IMR-90 (cell line): Measurements from ENCODE around the gene THOP1. TPM values are rescaled to one million over a fixed set of nuclear protein-coding genes. Genes with fewer than 3 reads are reported as not detected.

Experiments
- ATAC-seq: fragments of 200-7000 bp; cut with Tn5 transposase; 2 replicates; pipeline ENCODE4 v1.9.1; 2020; ENCODE audit warnings: low read depth, mild to moderate bottlenecking, moderate library complexity
- BruUV-seq: library from RNA; stranded (reverse); fragments of 400-500 nt; replicated peaks from 2 replicates; lab custom pipeline; 2021; lab: Mats Ljungman, UMichigan
- CTCF ChIA-PET: fragments of 300-600 bp; formaldehyde crosslinking; extraction: SDS; loops from one replicate; lab custom pipeline; 2021; ENCODE audit warnings: antibody characterized with exemption; lab: Yijun Ruan, JAX
- POLR2A ChIA-PET: fragments of 300-600 bp; sonication (Branson Sonifier 250); formaldehyde crosslinking; loops from one replicate; lab custom pipeline; 2022; ENCODE audit warnings: antibody characterized with exemption; ENCODE audit not compliant: unreplicated experiment; lab: Charles Lee
- DNase-seq: peaks from one replicate; pipeline ENCODE4 v3.0.0; 2013
- H2AFZ ChIP-seq: replicated peaks from 2 replicates; pipeline ENCODE3; 2013; ENCODE audit warnings: low read length, mild to moderate bottlenecking; ENCODE audit not compliant: poor library complexity
- H2AK5ac ChIP-seq: 2 replicates; pipeline ENCODE4 v1.6.1; 2013; ENCODE audit warnings: low read depth, low read length, inconsistent platforms
- H2AK9ac ChIP-seq: replicated peaks from 2 replicates; pipeline ENCODE3; 2013; ENCODE audit warnings: mild to moderate bottlenecking, low read depth, low read length, moderate library complexity; ENCODE audit not compliant: poor library complexity
- H2BK120ac ChIP-seq: 2 replicates; pipeline ENCODE4 v1.6.1; 2013; ENCODE audit warnings: low read depth, low read length, inconsistent platforms
- H2BK15ac ChIP-seq: 3 replicates; pipeline ENCODE4 v1.6.1; 2013; ENCODE audit warnings: low read depth, low read length, inconsistent platforms
- H2BK20ac ChIP-seq: 2 replicates; pipeline ENCODE4 v1.6.1; 2013; ENCODE audit warnings: low read depth, mild to moderate bottlenecking, inconsistent platforms, low read length, moderate library complexity
- H2BK5ac ChIP-seq: 2 replicates; pipeline ENCODE4 v1.6.1; 2013; ENCODE audit warnings: mild to moderate bottlenecking, low read depth, low read length, inconsistent platforms; ENCODE audit not compliant: poor library complexity, severe bottlenecking
- H3K14ac ChIP-seq: replicated peaks from 2 replicates; pipeline ENCODE4 v1.6.1; 2013; ENCODE audit warnings: low read depth, low read length, inconsistent platforms
- H3K18ac ChIP-seq: 2 replicates; pipeline ENCODE4 v1.6.1; 2013; ENCODE audit warnings: low read depth, low read length, control low read depth
- H3K23ac ChIP-seq: 2 replicates; pipeline ENCODE4 v1.6.1; 2013; ENCODE audit warnings: low read depth, low read length, inconsistent platforms
- H3K27ac ChIP-seq: 2 replicates; pipeline ENCODE4 v1.5.1; 2013; ENCODE audit warnings: mild to moderate bottlenecking, control low read depth, low read length; ENCODE audit not compliant: insufficient read depth
- H3K27me3 ChIP-seq: 2 replicates; pipeline ENCODE4 v1.6.1; 2013; ENCODE audit warnings: low read length; ENCODE audit not compliant: control insufficient read depth, insufficient read depth
- H3K36me3 ChIP-seq: 2 replicates; pipeline ENCODE4 v1.6.1; 2013; ENCODE audit warnings: low read length, mixed read lengths; ENCODE audit not compliant: control insufficient read depth, insufficient read depth
- H3K4ac ChIP-seq: 2 replicates; pipeline ENCODE4 v1.6.1; 2013; ENCODE audit warnings: low read depth, low read length, inconsistent platforms
- H3K4me1 ChIP-seq: 2 replicates; pipeline ENCODE4 v1.6.1; 2013; ENCODE audit warnings: low read length, mixed read lengths; ENCODE audit not compliant: control insufficient read depth, insufficient read depth
- H3K4me2 ChIP-seq: 2 replicates; pipeline ENCODE4 v1.6.1; 2013; ENCODE audit warnings: low read depth, mild to moderate bottlenecking, control low read depth, low read length, moderate library complexity
- H3K4me3 ChIP-seq: 2 replicates; pipeline ENCODE4 v1.5.1; 2013; ENCODE audit warnings: low read depth, mild to moderate bottlenecking, control low read depth, low read length, moderate library complexity; ENCODE audit not compliant: insufficient read depth
- H3K56ac ChIP-seq: 2 replicates; pipeline ENCODE4 v1.6.1; 2013; ENCODE audit warnings: low read length, inconsistent platforms; ENCODE audit not compliant: insufficient read depth; ENCODE audit errors: extremely low read depth
- H3K79me1 ChIP-seq, 2 experiments: 2 replicates each; pipeline ENCODE4 v1.6.1; 2013; ENCODE audit warnings: low read length in 2 of 2, inconsistent platforms in 1 of 2, low read depth in 1 of 2
- H3K9ac ChIP-seq: 2 replicates; pipeline ENCODE4 v1.6.1; 2013; ENCODE audit warnings: low read depth, low read length, control low read depth
- H3K9me1 ChIP-seq: 2 replicates; pipeline ENCODE4 v1.6.1; 2013; ENCODE audit warnings: low read length, inconsistent platforms; ENCODE audit not compliant: insufficient read depth
- H3K9me3 ChIP-seq: 2 replicates; pipeline ENCODE4 v1.6.1; 2013; ENCODE audit warnings: low read length; ENCODE audit not compliant: control insufficient read depth, insufficient read depth
- H4K20me1 ChIP-seq: 2 replicates; pipeline ENCODE4 v1.6.1; 2013; ENCODE audit warnings: low read length, inconsistent platforms; ENCODE audit not compliant: insufficient read depth
- H4K5ac ChIP-seq: 2 replicates; pipeline ENCODE4 v1.6.1; 2013; ENCODE audit warnings: mild to moderate bottlenecking, low read depth, low read length, control low read depth
- H4K8ac ChIP-seq, 2 experiments: 2 replicates each; pipeline ENCODE4 v1.6.1; 2013; ENCODE audit warnings: low read depth in 2 of 2, low read length in 2 of 2, control low read depth in 1 of 2, inconsistent platforms in 1 of 2
- H4K91ac ChIP-seq: 2 replicates; pipeline ENCODE4 v1.6.1; 2013; ENCODE audit warnings: low read depth, low read length, inconsistent platforms; ENCODE audit not compliant: insufficient read depth
- BHLHE40 ChIP-seq: fragments of 150-350 bp; IDR thresholded peaks from 2 replicates; pipeline ENCODE4 v1.6.1; 2016; ENCODE audit warnings: mild to moderate bottlenecking, low read depth, low read length
- CEBPB ChIP-seq: IDR thresholded peaks from 2 replicates; pipeline ENCODE4 v1.6.1; 2012; ENCODE audit warnings: low read depth, low read length, improper control_type of control experiment
- CHD1 ChIP-seq: IDR thresholded peaks from 2 replicates; pipeline ENCODE4 v1.6.1; 2012; ENCODE audit warnings: low read depth, low read length, improper control_type of control experiment
- CTCF ChIP-seq: conservative IDR thresholded peaks from 2 replicates; pipeline ENCODE4 v1.5.1; 2012; ENCODE audit warnings: mild to moderate bottlenecking, low read depth, low read length, improper control_type of control experiment
- ELK1 ChIP-seq: fragments of 150-350 bp; IDR thresholded peaks from 2 replicates; pipeline ENCODE4 v1.6.1; 2016; ENCODE audit warnings: low read depth, mild to moderate bottlenecking, low read length, moderate library complexity, borderline replicate concordance
- FOS ChIP-seq: fragments of 150-350 bp; IDR thresholded peaks from 2 replicates; pipeline ENCODE4 v1.6.1; 2016; ENCODE audit warnings: low read depth, low read length
- MAFK ChIP-seq: IDR thresholded peaks from 2 replicates; pipeline ENCODE4 v1.6.1; 2012; ENCODE audit warnings: low read depth, low read length, improper control_type of control experiment
- MAZ ChIP-seq: IDR thresholded peaks from 2 replicates; pipeline ENCODE4 v1.6.1; 2012; ENCODE audit warnings: low read depth, mild to moderate bottlenecking, low read length, improper control_type of control experiment, moderate library complexity, borderline replicate concordance
- MXI1 ChIP-seq: IDR thresholded peaks from 2 replicates; pipeline ENCODE4 v1.6.1; 2012; ENCODE audit warnings: low read depth, mild to moderate bottlenecking, low read length, moderate library complexity, borderline replicate concordance
- NFE2L2 ChIP-seq: fragments of 150-350 bp; IDR thresholded peaks from 2 replicates; pipeline ENCODE4 v1.6.1; 2016; ENCODE audit warnings: low read depth, mild to moderate bottlenecking, low read length
- POLR2A ChIP-seq: IDR thresholded peaks from 2 replicates; pipeline ENCODE4 v1.6.1; 2012; ENCODE audit warnings: mild to moderate bottlenecking, low read depth, low read length
- RAD21 ChIP-seq: IDR thresholded peaks from 2 replicates; pipeline ENCODE4 v1.6.1; 2012; ENCODE audit warnings: low read length, improper control_type of control experiment
- RCOR1 ChIP-seq: IDR thresholded peaks from 2 replicates; pipeline ENCODE4 v1.6.1; 2012; ENCODE audit warnings: mild to moderate bottlenecking, low read length, improper control_type of control experiment; ENCODE audit not compliant: insufficient replicate concordance
- RFX5 ChIP-seq: IDR thresholded peaks from 2 replicates; pipeline ENCODE4 v1.8.0; 2012; ENCODE audit warnings: low read depth, mild to moderate bottlenecking, low read length, moderate library complexity
- SMC3 ChIP-seq: fragments of 150-350 bp; IDR thresholded peaks from 2 replicates; pipeline ENCODE4 v1.6.1; 2016; ENCODE audit warnings: low read depth, mild to moderate bottlenecking, antibody characterized with exemption, low read length, moderate library complexity
- WGBS, 2 experiments: methylation state at CpG; one replicate each; pipeline versions ENCODE4 v1.1.5 to v1.1.7; 2013; ENCODE audit warnings: missing lambda C conversion rate in 2 of 2; ENCODE audit not compliant: insufficient read length in 1 of 2; ENCODE audit errors: extremely low coverage in 2 of 2; 5-methylcytosine and 5-hydroxymethylcytosine counted together
- dilution Hi-C: fragments of 300-500 bp; cut with HindIII; formaldehyde crosslinking; loops from one replicate; pipeline ENCODE4 v1.14.3; 2018; ENCODE audit warnings: low sequenced_read_pairs; ENCODE audit not compliant: unreplicated experiment
- in situ Hi-C: fragments of 300-500 bp; cut with MboI; formaldehyde crosslinking; loops from 3 replicates; pipeline ENCODE4 v1.14.3; 2019; ENCODE audit warnings: low sequenced_read_pairs, inconsistent platforms, mixed read lengths
- intact Hi-C: fragments of 100-400 bp; cut with micrococcal nuclease; formaldehyde crosslinking; loops from 2 replicates; pipeline ENCODE4 v1.10.0; 2022
- polyA plus RNA-seq, 3 experiments: library from polyadenylated mRNA; depleted of rRNA; stranded (reverse); fragments of >200 nt; gene quantifications; 2 replicates each; pipeline ENCODE4 v1.2.3, GENCODE V29; 2012; ENCODE audit warnings: low replicate concordance in 1 of 3
- total RNA-seq: library from RNA; depleted of rRNA; stranded (reverse); fragments of >200 nt; gene quantifications from 2 replicates; pipeline ENCODE4 v1.2.3, GENCODE V29; 2012
- TF ChIP-seq, protein P1 (sequence below): fragments of 150-350 bp; IDR thresholded peaks from 2 replicates; pipeline ENCODE4 v1.6.1; 2017; ENCODE audit warnings: mild to moderate bottlenecking, antibody characterized with exemption, low read length, low read depth

Gene THOP1
- total and polyA plus RNA-seq, 2 of the 4 experiments (the other 2 are of a cell fraction), result 57.5 to 91.9 TPM

DNA sequence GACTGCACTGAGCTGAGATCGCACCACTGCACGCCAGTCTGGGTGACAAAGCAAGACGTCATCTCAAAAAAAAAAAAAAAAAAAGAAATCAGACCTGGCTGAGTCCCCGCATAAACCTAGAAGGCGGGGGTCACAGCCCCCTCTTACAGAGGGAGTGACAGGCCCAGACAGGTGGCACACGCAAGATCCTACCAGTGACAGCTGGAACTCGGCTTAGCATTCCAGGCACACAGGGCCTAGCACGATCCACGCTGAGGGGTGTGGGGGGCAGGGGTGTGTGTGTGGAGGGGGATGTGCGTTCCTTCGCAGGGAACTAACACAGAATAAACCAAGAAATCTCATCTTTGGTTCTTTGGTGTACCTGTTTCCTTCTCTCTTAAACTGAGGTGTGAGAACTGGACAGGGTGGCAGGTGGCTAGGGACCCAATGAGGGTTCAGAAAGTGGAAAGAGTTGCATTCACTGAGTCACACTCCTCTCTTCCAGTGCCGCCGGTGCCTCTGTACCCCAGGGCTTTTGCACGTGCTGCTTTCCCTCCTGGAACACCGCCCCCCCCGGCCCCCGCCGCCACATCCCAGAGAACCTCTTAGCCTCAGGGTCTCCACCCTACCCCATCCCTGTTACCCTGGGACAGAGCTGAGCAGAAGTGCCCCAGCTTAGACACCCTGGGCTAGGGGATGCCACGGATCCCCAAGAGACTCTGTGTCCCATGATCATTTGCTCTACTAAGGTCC lies 7.2 kb upstream of the THOP1 start:
- Histone ChIP-seq H4K5ac (no peak overlapping the region), H3K4me3 (no peak overlapping the region), H3K4me2 (no peak overlapping the region), H4K91ac (no peak overlapping the region), H2AFZ (no peak overlapping the region), H2BK5ac (no peak overlapping the region), H2BK120ac (no peak overlapping the region), H3K27ac (no peak overlapping the region), H3K36me3 (peaks cover 6% of the 10 kb centered on the region), H3K9me3 (no peaks in the 10 kb centered on the region), H2BK20ac (no peak overlapping the region), H3K56ac (no peak overlapping the region), H4K8ac (no peak overlapping the region), H3K4ac (no peak overlapping the region), H3K23ac (no peak overlapping the region), H4K20me1 (peaks cover 83% of the 10 kb centered on the region), H3K18ac (no peak overlapping the region), H3K79me1 (peaks cover 5 to 76% of the 10 kb centered on the region in 2 experiments; a peak in 2 of 4 replicates), H3K27me3 (no peaks in the 10 kb centered on the region), H3K9ac (no peak overlapping the region), H3K14ac (no peak overlapping the region), H2AK9ac (no peak overlapping the region), H2BK15ac (no peak overlapping the region), H3K4me1 (peaks cover 4% of the 10 kb centered on the region; the same call in 1 of the 2 replicates), H2AK5ac (no peak overlapping the region), H3K9me1 (peaks cover 6% of the 10 kb centered on the region; the same call in 1 of the 2 replicates)
- ATAC-seq, result no peak
- in situ Hi-C loops, result no loop called here
- intact Hi-C loops, result no loop called here
- CTCF ChIA-PET, result no interaction called here
- no TSS peak for BruUV-seq
- DNase-seq, result no peak
- POLR2A ChIA-PET, result no interaction called here
- TF ChIP-seq MAZ, result no peak
- TF ChIP-seq SMC3, result no peak
- no peak for TF ChIP-seq FOS
- no peak for TF ChIP-seq CTCF
- TF ChIP-seq ELK1, result no peak
- no peak for TF ChIP-seq BHLHE40
- TF ChIP-seq RCOR1, result no peak
- no peak for TF ChIP-seq RAD21
- no peak for TF ChIP-seq MAFK
- TF ChIP-seq, protein P1, sequence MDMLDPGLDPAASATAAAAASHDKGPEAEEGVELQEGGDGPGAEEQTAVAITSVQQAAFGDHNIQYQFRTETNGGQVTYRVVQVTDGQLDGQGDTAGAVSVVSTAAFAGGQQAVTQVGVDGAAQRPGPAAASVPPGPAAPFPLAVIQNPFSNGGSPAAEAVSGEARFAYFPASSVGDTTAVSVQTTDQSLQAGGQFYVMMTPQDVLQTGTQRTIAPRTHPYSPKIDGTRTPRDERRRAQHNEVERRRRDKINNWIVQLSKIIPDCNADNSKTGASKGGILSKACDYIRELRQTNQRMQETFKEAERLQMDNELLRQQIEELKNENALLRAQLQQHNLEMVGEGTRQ, result no peak
- TF ChIP-seq POLR2A, result no peak
- no peak for TF ChIP-seq CEBPB
- TF ChIP-seq NFE2L2, result no peak
- no peak for TF ChIP-seq MXI1
- TF ChIP-seq RFX5, result no peak
- no peak for TF ChIP-seq CHD1
- WGBS, 2 experiments, result 100% methylated on average over 10 of the region's 19 CpGs; no CpG with 5 or more reads in 1 of the 2 experiments
- dilution Hi-C loops, result no loop called here
